ENCODE results near the gene PNMA8B. TPM values are rescaled to one million over a fixed set of nuclear protein-coding genes. Genes with fewer than 3 reads are reported as not detected.
"Not testable (repeated sequence)": the region's sequence is repeated elsewhere in the genome, so short reads cannot be mapped to it uniquely, and the experiment has no call there.

Gene PNMA8B
- total RNA-seq, 1 experiment from 2014 or later, result not detected

DNA sequence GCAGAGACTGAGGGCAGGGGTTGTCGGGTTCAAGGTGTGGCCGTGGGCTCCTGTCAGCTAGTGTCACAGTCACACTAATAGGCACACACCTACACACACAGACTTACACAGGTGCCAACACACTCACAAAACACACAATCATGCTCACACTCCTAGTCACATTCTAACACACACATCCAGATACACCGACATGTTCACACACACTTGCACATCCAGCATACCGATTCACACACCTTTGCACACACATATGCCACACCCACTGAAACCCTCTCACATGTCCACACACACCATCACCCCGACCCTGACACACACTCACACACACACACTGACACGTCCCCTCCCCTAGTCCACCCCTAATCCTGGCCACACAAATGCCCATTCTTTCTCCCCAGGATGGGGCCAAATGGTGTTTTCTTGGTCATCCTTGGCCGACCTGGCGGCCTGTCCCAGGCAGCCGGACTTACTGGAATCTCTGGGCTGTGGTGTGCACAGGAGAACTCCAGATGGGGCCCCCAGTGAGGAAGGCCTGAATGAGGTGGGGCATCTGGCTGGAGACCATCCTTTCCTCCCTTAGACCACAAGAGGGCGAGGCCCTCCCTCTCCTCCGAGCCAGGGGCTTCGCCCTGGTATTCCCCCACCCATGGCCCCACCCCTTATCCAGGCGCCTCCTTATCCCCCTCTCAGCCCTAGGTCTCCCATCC lies 19.1 kb upstream of the PNMA8B start:
- DNase-seq (ENCODE audit: extremely low read depth, low read depth), result no peak

DNA sequence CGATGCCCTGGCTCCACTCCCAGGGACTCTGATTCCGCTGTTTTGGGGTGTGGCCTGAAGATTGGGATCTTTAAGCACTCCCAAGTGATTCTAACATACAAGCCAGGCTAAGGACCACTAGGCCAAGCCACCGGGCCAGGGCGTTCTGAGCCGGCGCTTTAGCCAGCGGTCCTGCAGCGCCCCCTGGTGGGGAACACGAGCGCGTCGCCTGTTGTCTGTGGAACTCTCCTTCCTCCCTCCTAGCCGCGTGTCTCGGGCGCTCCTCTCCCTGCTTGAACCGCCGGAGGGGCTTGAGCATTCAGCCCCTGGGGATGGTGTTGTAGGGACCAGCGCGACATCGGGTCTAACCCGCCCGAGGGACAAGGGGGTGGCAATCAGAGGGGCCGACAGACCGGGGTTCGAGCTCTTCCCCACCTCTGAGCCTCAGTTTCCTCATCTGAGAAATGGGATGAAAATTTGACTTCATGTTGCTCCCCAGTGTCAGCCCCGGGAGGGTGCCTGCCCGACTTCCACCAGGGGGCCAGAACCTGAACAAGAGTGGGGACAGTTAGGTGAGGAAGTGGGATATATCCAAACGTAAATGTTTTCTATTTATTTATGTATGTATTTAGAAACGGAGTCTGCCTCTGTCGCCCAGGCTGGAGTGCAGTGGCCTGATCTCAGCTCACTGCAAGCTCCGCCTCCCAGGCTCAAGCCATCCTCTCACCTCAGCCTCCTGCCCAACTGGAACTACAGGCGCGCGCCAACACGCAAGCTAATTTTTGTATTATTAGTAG lies 18.0 kb upstream of the PNMA8B start:
- DNase-seq (ENCODE audit: extremely low read depth, low read depth), result peak; percentile 56

DNA sequence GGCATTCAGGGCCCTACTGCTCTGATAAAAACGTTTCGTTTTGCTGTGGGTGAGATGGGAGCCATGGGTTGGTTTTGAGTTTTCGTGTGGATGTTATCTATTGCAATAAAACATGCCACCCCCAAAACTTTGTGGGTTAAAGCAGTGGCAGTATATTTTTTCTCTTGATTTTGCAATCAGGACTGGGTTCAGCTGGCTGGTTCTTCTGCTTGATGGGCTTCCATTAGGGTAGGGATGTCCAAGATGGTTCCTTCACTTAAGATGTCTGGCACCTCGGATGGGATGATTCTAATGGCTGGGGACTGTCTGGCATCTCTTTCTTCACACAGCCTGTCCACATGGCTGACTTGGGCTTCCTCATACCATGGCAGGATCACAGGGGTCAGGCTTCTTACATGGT lies 15.6 kb upstream of the PNMA8B start:
- DNase-seq (ENCODE audit: extremely low read depth, low read depth), result no peak

DNA sequence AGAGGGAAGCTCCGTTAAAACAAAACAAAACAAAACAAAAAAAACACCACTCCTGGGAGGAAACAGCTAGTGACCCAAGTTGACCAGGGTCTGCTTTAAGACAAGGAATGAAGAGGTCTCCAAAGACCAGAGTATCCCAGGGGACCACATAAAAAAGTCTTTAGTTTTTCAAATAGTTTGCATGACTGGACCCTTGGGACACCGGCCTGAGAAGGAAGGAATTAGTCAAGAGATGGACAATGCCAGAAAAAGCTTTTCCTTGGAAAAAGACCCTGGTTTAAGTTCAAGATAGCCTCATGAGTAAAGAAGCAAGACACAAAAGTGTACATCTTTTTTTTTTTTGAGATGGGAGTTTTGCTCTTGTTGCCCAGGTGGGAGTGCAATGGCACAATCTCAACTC lies 12.5 kb upstream of the PNMA8B start:
- no peak for DNase-seq (ENCODE audit: extremely low read depth, low read depth)

DNA sequence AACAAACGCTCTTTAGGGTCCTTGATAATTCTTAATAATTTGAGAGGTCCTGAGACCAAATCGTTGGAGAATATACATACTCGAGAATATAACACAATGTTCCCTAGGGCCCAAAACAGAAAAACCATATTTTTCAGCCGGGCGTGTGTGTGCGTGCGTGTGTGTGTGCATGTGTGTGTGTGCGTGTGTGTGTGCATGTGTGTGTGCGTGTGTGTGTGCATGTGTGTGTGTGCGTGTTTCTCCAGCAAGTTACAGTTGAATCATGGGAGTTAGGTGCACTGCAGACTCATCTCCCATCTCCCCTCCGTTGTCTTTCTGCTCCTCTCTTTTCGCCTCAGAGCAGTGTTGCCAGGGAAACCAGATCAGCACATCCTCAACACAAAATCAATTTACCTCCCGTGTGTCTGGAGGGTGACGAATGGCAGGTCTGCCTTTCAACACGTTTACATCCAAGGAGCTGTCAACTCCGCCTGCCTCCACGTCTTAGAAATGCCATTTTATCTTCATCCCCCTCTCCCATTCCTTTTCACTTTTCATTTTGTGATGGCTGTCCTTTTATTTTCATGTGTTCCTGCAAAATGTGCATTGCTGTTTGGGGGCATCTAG lies 8.3 kb upstream of the PNMA8B start:
- DNase-seq (ENCODE audit: extremely low read depth, low read depth), result no peak

DNA sequence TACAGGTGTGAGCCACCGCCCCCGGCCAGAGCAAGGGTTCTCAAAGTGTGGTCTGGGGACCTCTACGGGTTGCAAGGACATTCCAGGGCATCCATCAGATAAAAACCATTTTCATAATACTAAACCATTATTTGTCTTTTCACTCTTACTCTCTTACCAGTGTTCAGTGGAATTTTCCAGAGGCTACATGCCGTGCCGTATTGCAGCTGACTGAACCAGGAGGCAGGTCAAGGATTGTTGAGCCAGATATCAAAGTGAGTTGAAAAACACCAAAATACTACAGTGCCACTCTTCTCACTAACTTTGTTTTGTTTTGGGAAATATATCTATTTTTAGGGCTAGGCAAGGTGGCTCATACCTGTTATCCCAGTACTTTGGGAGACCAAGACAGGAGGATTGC lies 7.2 kb upstream of the PNMA8B start:
- no peak for DNase-seq (ENCODE audit: extremely low read depth, low read depth)

DNA sequence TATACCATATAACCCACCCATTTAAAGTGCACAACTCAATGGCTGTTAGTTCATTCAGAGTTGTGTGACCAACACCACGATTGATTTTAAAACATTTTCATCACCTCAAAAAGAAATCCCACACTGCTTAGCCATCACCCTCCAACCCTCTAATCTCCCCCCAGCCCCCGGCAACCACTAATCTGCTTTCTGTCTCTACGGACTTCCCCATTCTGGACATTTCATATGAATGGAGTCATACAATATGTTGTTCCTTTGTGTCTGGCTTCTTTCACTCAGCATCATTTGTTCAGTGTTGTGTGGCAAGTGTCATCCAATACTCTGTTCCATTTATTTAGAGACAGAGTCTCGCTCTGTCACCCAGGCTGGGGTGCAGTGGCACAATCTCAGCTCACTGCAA lies 4.0 kb upstream of the PNMA8B start:
- DNase-seq (ENCODE audit: extremely low read depth, low read depth), result no peak

DNA sequence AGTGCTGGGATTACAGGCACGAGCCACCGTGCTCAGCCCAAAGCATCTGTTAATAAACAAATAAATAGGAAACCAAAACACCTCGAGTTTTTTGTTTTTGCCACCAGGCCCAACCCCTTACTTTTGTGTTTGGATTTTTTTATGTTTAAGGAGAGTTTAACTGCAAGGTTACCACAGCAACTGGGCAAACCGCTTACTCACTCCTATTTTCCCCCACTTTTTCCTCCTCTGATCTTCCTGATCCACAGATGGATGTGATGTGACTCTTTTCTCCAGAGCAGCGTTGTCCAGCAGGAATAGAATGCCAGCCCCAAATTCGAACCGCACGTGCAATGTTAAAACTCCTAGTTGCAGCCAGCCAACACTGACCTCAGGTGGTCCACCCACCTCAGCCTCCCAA lies 2.1 kb upstream of the PNMA8B start:
- DNase-seq (ENCODE audit: extremely low read depth, low read depth), result no peak

DNA sequence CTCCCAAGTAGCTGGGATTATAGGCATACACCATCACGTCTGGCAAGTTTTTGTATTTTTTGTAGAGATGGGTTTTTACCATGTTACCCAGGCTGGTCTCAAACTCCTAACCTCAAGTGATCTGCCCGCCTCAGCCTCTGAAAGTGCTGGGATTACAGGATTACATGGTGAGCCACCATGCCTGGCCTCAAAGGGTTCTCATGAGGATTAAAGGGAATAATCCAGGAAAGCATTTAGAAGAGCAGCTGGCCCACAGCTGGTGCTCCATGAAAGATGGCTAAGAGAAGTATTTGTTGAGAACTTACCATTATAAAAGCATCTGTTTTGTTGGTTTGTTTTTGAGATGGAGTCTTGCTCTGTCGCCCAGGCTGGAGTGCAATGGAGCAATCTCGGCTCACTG lies 1.2 kb upstream of the PNMA8B start:
- not testable (repeated sequence) for DNase-seq (ENCODE audit: extremely low read depth, low read depth)

DNA sequence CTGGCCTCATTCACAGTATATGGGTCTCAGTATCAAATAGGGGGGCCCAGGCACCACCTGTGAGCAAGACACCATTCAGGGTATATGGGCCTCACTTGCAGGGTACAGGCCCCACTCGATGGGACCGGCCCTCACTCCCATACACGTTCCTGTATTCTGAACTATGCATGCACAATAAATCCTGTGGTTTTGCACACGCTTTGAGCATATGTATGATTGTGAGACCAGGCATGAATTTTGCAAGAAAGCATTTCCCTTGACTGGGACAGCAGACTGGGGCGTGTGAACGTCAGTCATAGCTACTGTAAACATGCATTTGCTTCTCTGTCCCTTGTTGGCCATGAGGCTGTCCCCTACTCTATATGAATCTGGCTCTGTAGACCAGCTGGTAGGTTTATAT lies 637 bp upstream of the PNMA8B start:
- DNase-seq (ENCODE audit: extremely low read depth, low read depth), result no peak

DNA sequence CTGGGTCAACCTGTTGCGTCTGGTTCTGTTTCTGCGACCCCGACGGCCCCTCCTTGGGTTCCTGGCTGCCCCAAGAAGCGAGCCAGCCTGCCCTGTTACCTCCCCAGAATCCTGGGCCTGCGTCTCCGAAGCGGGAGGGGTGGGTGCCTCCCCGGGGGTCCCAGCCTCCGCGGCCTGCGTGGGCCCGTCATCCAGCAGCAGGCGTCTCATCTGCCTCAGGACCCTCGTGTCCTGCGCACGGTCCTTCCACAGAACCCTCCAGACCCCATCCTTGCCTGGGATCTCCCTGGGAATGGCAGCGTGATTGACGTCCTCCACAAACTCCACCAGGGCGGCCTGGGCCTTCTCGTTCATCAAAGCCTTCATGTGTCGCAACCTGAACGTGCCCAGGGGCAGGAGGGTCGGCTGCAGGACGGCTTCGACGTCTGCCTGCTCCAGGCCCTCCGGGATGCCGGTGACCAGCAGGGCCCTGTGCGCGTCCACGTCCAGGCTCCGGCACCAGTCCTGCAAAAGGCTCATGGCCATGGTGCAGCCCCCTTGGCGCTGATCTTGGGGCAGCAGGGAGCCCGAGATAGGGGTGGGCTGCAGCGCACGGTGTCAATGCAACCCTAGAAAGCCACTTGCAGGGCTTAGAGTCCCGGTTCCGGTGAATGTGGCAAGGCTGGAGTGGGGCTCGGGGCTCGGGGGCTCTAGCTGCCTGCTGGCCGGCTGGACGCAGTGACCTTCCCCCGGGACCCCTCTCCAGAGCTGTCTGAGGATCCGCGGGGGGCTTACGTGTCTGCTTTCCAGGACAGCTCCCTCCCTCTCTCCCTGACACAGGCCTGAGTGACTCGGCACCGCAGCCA lies 504 bp downstream of the PNMA8B start:
- no peak for DNase-seq (ENCODE audit: extremely low read depth, low read depth)

DNA sequence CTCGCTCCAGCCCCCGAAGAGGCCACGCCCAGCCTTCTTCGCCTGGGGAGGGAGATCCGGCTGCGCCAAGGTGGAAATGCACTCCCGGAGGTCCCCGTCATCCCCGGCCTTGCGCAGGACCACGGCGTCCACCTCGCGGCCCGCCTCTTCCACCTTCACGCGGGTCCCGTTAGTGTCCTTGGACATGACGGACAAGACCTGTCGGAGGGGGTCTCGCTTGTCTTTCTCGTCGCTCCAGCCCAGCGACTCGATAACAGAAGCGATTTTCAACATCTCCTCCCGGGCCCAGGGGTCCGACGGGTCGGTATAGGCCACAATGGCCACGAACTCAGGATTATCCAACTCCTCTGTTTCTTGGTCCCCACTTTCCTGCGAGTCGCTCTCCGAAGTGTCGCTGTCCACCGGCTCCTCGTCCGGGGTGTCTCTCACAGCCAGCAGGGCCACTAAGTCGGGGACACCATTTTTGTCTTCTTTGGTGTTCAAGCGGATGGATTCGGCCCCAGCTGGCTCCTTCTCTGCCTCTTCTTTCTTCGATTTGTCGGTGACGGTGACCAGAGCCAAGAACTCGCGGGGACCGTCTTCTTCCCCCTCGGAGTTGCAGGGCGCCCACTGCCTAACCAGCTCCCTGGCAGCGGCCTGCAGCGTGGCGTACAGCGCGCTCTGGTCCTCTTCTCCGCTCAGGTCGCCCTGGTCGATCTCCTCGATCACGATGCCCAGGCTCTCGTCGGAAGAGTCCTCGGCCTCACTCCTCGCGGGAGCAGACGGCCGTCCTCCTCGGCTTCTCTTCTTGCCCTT lies 1.3 kb downstream of the PNMA8B start:
- DNase-seq (ENCODE audit: extremely low read depth, low read depth), result no peak

DNA sequence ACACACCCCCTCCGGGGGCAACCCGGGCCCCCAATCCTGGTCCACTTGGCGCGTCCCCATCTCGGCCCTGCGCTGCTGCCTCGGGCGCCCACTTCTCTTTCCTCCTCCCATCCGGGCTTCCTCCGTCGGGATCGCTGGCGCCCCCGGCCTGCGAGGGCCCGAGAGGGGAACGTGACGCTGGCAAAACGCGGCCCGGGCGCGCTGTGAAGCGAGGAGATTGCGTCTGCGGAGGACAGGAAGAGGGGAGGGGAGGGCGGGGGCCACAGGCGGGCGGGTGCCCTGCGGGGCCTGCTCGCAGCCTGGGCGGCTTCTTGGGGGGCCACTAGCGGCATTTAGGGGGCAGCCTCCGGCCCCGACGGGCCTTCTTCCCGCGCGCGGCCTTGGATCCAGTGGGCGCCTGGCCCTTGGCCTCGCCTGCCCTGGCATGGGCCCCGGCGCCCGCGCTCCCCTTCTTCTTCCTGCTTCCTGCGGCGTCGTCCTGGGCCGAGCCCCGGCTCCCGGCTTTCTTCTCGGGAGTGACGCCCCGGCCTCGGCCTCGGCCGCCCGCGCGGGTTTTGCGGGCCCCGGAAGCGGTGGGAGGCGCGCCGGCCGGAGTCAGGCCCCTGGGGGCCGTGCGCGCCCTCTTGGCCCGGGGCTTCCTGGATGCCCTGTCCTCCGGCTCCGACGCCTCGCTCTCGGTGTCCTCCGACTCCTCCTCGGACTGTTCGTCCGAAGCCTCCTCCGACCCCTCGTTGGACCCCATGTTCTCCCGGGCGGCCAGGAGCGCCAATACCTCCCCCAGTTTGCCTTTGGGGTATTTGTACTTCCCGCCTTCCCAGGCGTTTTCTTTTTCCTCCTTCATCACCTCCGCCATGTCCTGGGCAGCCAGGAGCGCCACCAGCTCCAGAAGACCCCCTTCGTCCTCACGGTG lies 2.2 kb downstream of the PNMA8B start:
- no peak for DNase-seq (ENCODE audit: extremely low read depth, low read depth)

DNA sequence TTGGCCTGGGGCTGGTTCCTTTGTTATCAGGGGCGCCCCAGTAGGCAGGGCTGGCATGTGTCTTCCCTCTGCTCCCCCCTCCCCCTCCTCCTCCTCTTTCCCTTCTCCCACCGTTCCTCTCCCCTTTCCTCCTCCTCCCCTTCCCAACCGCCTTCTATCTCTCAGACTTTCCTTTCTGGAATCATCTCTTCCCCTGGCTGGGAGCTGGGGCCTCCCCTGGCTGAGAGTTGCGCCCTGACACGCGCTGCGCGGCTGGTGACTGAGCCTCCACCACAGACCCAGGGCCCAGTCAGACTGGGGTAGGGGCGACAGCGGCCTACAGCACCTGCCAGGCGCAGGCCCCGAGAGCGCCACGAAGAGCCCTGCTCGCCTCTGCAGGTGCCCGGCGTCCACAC lies 2.8 kb downstream of the PNMA8B start:
- DNase-seq (ENCODE audit: extremely low read depth, low read depth), result no peak

DNA sequence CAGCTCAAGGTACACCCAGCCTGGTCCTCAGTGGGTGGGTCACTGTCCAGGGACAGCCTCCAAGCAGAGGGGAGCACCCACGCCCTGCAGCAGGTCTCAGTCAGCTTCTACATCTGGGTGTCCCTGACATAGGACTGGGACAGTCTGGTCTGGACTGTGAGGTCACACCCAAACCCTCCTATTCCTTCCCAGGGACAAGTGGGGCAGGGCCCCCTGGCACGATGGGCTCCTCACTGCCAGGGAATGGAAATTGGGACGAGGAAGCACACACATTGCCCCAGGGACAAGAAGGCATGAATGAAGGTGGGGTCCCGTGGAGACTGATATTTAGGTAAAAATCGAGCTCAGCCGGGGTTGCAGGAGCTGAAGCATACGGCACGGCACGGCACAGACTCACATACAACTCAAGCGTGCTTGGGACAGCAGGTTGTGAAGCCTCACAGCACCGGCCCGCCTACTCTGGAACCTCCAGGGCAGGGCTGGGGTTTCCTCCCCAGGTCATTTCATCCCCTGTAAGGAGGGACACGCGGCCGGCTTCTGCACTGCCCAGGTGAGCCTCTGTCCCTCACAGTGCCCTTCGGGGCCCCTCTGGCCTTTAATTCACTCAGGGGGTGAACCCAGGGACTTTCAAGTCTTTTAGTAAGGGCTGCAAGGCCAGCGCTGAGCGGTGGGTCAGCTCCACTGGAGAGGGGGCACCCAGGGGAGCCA lies 3.5 kb downstream of the PNMA8B start:
- DNase-seq (ENCODE audit: extremely low read depth, low read depth), result no peak

DNA sequence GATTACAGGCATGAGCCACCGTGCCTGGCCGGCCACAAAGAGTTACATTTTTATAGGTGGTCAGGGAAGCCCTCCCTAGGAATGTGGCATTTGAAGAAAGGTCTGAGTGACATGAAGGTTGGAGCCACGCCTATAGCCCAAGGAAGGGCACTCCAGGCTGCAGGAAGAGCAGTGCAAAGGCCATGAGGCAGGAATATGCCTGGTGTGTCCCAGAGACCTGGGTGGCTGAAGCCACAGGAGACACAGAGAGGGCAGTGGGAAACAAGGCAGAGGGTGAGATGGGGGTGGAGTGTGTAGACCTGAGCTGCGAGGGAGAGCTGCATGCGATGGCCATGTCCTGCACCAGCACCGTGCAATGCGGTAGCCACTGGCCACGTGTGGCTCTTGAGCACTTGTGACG lies 4.9 kb downstream of the PNMA8B start:
- DNase-seq (ENCODE audit: extremely low read depth, low read depth), result no peak

DNA sequence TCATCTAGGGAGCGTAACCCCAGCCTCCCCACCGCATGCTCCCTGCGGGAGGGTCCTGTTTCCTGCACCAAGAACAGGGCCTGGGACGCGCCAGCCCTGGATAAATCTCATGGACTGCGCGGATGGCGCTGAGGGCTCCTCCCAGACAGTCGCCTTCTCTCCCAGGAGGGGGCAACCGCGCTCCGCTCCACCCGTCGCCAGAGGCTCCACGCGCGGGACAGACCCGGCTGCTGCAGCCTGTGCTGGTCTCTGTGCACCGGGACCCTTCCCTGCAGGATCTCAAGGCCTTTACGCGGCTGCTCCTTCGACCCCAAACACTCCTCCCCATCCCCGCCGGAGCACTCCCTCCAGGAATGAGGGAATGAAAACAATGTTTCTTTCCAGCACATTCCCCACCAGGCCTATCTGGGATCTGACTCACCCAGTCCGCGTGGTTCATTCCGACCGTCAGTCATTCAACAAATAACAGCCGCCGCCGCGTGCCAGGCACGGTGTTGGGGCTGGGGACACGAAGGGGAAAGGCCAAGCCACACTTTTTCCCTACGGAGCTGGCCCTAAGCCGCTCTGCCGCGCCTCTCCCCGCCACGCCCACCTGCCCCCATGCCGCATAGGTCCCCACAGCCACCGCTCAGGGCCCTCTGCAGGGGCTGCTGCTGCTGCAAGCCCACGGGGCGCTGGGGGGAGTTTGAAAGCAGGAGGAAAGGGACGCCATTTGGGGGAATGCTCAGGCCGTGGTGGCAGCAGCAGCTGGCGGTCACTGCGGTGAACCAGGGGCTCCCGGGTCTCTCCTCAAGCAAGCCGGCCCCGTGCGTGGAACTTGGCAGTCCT lies 6.0 kb downstream of the PNMA8B start:
- no peak for DNase-seq (ENCODE audit: extremely low read depth, low read depth)

DNA sequence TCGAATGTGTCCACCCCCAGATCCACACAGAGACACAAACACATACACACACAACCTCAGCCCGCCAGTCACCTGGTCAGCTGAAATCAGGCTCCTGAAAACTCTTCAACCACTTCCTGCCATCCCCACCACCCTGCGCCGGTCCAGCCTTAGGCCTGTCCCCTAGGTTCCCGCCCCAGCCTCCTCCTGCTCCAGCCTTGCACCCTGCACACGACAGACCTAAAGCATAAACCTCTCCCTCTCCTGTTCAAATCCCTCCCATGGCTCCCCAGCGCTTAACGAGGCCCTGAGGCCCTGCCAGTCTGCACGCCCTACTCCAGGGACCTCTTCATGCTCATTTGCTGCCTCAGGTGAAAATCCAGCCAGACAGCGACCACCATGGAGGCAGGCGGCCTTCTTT lies 7.1 kb downstream of the PNMA8B start:
- no peak for DNase-seq (ENCODE audit: extremely low read depth, low read depth)

All from NCI-H460 (cell line).